ENCODE measurements around the gene CCDC88B.

CCDC88B gene

GRCh38 chr11:64358907-64359711, 19.1 kb downstream of the CCDC88B start, which contains the start of gene RPS6KA4:
RPS6KA4 (plus strand) TSS chr11:64359162; CDS start chr11:64359236, 74 bp downstream.
- peaks cover under 1% of the 10 kb centered on the region for H3K36me3 Mint-ChIP-seq
- no peaks in the 10 kb centered on the region for H3K27me3 Mint-ChIP-seq
- H3K4me3 Mint-ChIP-seq: peak within 1 kb of the TSS; percentile 84
- peak within 1 kb of the TSS; percentile 73 for H3K27ac Mint-ChIP-seq
- peaks cover 34% of the 10 kb centered on the region for H3K4me1 Mint-ChIP-seq
- H3K9me3 Mint-ChIP-seq: no peaks in the 10 kb centered on the region

GRCh38 chr11:64359712-64360445, 19.9 kb downstream of the CCDC88B start:
- Mint-ChIP-seq H3K27ac (peak overlapping the region; percentile 73), H3K9me3 (no peaks in the 10 kb centered on the region), H3K4me3 (peak overlapping the region; percentile 84), H3K4me1 (peaks cover 34% of the 10 kb centered on the region), H3K36me3 (peaks cover 4% of the 10 kb centered on the region), H3K27me3 (no peaks in the 10 kb centered on the region)

- H3K4me3 Mint-ChIP-seq: peak overlapping the region; percentile 84
- peaks cover 4% of the 10 kb centered on the region for H3K36me3 Mint-ChIP-seq
- H3K4me1 Mint-ChIP-seq: peaks cover 34% of the 10 kb centered on the region
- no peaks in the 10 kb centered on the region for H3K27me3 Mint-ChIP-seq
- no peak overlapping the region for H3K27ac Mint-ChIP-seq
- H3K9me3 Mint-ChIP-seq: no peaks in the 10 kb centered on the region
Measured at GRCh38 chr11:64360448-64360921, 20.5 kb downstream of the CCDC88B start.

DNA sequence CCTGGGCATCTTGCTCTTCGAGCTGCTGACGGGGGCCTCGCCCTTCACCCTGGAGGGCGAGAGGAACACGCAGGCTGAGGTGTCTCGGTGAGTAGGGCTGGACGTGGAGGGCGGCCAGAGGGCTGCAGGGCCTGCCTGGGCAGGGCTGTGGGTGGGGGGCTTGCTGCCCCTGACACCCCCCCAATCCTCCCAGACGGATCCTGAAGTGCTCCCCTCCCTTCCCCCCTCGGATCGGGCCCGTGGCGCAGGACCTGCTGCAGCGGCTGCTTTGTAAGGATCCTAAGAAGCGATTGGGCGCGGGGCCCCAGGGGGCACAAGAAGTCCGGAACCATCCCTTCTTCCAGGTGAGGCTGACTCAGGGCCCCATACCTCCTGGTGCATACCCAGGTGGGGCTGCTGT, 21.7 kb downstream of the CCDC88B start:
- H3K36me3 Mint-ChIP-seq: peaks cover 7% of the 10 kb centered on the region
- no peak overlapping the region for H3K4me3 Mint-ChIP-seq
- no peaks in the 10 kb centered on the region for H3K27me3 Mint-ChIP-seq
- H3K9me3 Mint-ChIP-seq: no peaks in the 10 kb centered on the region
- no peak overlapping the region for H3K27ac Mint-ChIP-seq
- peaks cover 30% of the 10 kb centered on the region for H3K4me1 Mint-ChIP-seq

DNA sequence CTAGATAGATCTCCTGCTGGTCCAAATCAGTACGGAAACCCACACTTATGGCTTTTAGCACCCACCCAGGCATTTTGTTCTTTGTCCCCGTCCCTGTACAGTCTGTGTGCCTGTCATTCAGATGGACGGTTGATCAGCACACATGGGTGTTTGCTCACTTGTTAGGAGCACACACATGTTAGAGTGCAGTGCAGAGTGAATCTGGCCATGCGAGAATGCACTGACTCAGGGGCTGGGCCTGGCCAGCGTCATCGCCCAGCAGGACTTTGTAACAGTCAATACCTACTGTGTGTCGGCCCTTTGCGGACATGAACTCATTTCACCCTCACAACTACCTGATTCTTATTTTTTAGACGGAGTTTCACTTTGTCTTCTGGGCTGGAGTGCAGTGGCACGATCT, 22.3 kb downstream of the CCDC88B start:
- no peaks in the 10 kb centered on the region for H3K27me3 Mint-ChIP-seq

GRCh38 chr11:64364435-64364834, 24.4 kb downstream of the CCDC88B start:
- Mint-ChIP-seq H3K4me3 (no peak overlapping the region), H3K36me3 (peaks cover 9% of the 10 kb centered on the region), H3K4me1 (peaks cover 18% of the 10 kb centered on the region), H3K27ac (no peak overlapping the region), H3K9me3 (no peaks in the 10 kb centered on the region), H3K27me3 (no peaks in the 10 kb centered on the region)

More for the DNA sequence above, 22.3 kb downstream of the CCDC88B start:
- Mint-ChIP-seq H3K4me3 (no peak overlapping the region), H3K36me3 (peaks cover 9% of the 10 kb centered on the region), H3K4me1 (peaks cover 28% of the 10 kb centered on the region), H3K9me3 (no peaks in the 10 kb centered on the region), H3K27ac (no peak overlapping the region)

DNA sequence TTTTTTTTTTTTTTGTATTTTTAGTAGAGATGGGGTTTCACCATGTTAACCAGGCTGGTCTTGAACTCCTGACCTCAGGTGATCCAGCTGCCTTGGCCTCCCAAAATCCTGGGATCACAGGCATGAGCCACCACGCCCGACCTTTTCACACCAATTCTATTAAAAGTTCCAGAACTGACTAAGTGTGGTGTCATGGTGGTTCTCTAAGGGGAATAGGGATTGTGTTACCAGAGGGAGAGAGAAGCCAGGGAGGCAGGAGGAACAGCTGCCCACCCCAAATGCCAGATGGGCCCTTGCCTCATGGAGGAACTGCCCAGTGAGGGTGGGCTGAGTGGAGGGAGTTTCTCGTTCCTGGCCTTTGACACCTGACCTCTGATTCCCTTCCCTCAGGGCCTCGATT, 24.9 kb downstream of the CCDC88B start:
- H3K36me3 Mint-ChIP-seq: peaks cover 9% of the 10 kb centered on the region
- H3K27me3 Mint-ChIP-seq: no peaks in the 10 kb centered on the region
- no peak overlapping the region for H3K4me3 Mint-ChIP-seq
- peaks cover 13% of the 10 kb centered on the region for H3K4me1 Mint-ChIP-seq
- no peak overlapping the region for H3K27ac Mint-ChIP-seq
- H3K9me3 Mint-ChIP-seq: no peaks in the 10 kb centered on the region

- no peaks in the 10 kb centered on the region for H3K4me1 Mint-ChIP-seq
- H3K9me3 Mint-ChIP-seq: no peaks in the 10 kb centered on the region
- no peak overlapping the region for H3K27ac Mint-ChIP-seq
- H3K27me3 Mint-ChIP-seq: no peaks in the 10 kb centered on the region
- peaks cover 9% of the 10 kb centered on the region for H3K36me3 Mint-ChIP-seq
- no peak overlapping the region for H3K4me3 Mint-ChIP-seq
Measured at GRCh38 chr11:64366751-64367150, 26.7 kb downstream of the CCDC88B start.

DNA sequence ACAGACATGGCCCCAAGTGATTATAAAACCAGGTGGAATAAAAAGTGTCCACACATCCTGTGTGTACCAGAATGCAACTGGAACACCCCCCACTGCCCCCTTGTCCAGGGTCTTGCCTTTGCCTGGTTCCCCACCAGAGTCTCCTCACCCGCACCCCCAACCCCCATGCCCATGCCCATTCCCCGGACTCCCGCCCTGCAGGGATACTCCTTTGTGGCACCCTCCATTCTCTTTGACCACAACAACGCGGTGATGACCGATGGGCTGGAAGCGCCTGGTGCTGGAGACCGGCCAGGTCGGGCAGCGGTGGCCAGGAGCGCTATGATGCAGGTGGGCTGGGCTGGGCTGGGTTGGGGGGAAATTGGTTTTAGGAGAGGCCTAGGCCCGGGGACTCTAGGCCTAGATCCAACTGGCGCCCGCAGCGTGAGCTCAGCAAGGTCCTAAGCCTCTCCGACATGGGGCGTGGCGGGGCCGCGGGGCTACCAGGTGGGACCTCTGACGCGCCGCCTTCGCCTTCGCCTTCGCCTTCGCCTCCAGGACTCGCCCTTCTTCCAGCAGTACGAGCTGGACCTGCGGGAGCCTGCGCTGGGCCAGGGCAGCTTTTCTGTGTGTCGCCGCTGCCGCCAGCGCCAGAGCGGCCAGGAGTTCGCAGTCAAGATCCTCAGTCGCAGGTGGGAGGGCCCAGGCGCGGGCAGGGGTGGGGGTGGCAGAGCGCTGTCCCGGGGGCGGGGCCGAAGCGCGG, 28.1 kb downstream of the CCDC88B start:
- Mint-ChIP-seq H3K4me3 (no peak overlapping the region), H3K27ac (no peak overlapping the region), H3K4me1 (no peaks in the 10 kb centered on the region), H3K27me3 (no peaks in the 10 kb centered on the region), H3K9me3 (no peaks in the 10 kb centered on the region), H3K36me3 (peaks cover 9% of the 10 kb centered on the region)

DNA sequence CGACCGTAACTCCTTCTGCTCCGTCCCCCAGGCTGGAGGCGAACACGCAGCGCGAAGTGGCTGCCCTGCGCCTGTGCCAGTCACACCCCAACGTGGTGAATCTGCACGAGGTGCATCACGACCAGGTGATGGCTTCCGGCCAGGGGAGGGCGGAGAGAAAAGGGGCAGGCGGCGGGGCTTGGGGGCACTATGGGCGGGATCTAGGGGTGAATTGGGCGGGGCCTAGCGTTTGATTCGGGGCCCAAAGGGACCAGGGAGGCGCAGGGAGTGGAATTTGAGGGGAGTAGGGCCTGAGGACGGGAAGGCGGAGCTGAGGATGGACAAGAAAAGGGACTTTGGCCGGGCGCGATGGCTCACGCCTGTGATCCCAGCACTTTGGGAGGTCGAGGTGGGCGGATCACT, 28.7 kb downstream of the CCDC88B start:
- H3K27me3 Mint-ChIP-seq: no peaks in the 10 kb centered on the region
- no peak overlapping the region for H3K4me3 Mint-ChIP-seq
- no peak overlapping the region for H3K27ac Mint-ChIP-seq
- H3K4me1 Mint-ChIP-seq: no peaks in the 10 kb centered on the region
- peaks cover 9% of the 10 kb centered on the region for H3K36me3 Mint-ChIP-seq
- H3K9me3 Mint-ChIP-seq: no peaks in the 10 kb centered on the region

GRCh38 chr11:64369440-64370421, 29.7 kb downstream of the CCDC88B start:
- Mint-ChIP-seq H3K27ac (no peak overlapping the region), H3K36me3 (peaks cover 5% of the 10 kb centered on the region), H3K9me3 (no peaks in the 10 kb centered on the region), H3K4me3 (no peak overlapping the region), H3K4me1 (no peaks in the 10 kb centered on the region), H3K27me3 (no peaks in the 10 kb centered on the region)

GRCh38 chr11:64371201-64371600, 31.2 kb downstream of the CCDC88B start:
- Mint-ChIP-seq H3K4me3 (no peak overlapping the region), H3K36me3 (peaks cover 5% of the 10 kb centered on the region), H3K27me3 (no peaks in the 10 kb centered on the region), H3K4me1 (no peaks in the 10 kb centered on the region), H3K27ac (no peak overlapping the region), H3K9me3 (no peaks in the 10 kb centered on the region)

DNA sequence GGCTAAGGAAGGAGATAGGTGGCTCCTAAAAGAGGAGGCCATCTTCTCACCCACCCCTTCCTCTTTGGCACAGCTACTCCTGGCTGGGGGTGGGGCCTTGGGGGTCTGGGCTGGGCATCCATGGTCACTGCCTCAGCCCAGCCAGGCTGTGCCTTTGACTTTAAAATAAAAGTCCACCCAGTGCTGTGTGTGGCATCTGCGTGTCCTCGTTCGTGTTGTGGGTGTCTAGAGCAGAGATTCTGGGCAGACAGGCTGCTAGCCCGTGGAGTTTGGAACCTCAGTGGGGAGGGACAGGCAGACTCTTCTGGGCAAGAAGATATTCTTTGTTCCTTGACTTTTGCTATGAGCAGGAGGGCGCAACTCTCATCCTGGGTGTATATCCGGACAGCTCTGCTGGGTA, 32.0 kb downstream of the CCDC88B start:
- H3K27me3 Mint-ChIP-seq: no peaks in the 10 kb centered on the region
- no peak overlapping the region for H3K27ac Mint-ChIP-seq
- no peaks in the 10 kb centered on the region for H3K4me1 Mint-ChIP-seq
- no peaks in the 10 kb centered on the region for H3K9me3 Mint-ChIP-seq
- no peaks in the 10 kb centered on the region for H3K36me3 Mint-ChIP-seq
- H3K4me3 Mint-ChIP-seq: no peak overlapping the region

GRCh38 chr11:64372802-64373597, 33.0 kb downstream of the CCDC88B start:
- no peak overlapping the region for H3K27ac Mint-ChIP-seq
- H3K4me3 Mint-ChIP-seq: no peak overlapping the region

More at GRCh38 chr11:64372802-64373597, 33.0 kb downstream of the CCDC88B start:
- H3K4me1 Mint-ChIP-seq: no peaks in the 10 kb centered on the region
- no peaks in the 10 kb centered on the region for H3K9me3 Mint-ChIP-seq
- H3K36me3 Mint-ChIP-seq: no peaks in the 10 kb centered on the region
- H3K27me3 Mint-ChIP-seq: no peaks in the 10 kb centered on the region
